HG02623 (cell line): ENCODE data around the gene PRSS36.
"Not testable (repeated sequence)": the region's sequence is repeated elsewhere in the genome, so short reads cannot be mapped to it uniquely, and the experiment has no call there.

Source experiments
- ATAC-seq: cut with Tn5 transposase; IDR thresholded peaks from one replicate; pipeline ENCODE4 v1.9.1; 2021; ENCODE audit warnings: moderate library complexity; ENCODE audit not compliant: unreplicated experiment

Gene PRSS36

DNA sequence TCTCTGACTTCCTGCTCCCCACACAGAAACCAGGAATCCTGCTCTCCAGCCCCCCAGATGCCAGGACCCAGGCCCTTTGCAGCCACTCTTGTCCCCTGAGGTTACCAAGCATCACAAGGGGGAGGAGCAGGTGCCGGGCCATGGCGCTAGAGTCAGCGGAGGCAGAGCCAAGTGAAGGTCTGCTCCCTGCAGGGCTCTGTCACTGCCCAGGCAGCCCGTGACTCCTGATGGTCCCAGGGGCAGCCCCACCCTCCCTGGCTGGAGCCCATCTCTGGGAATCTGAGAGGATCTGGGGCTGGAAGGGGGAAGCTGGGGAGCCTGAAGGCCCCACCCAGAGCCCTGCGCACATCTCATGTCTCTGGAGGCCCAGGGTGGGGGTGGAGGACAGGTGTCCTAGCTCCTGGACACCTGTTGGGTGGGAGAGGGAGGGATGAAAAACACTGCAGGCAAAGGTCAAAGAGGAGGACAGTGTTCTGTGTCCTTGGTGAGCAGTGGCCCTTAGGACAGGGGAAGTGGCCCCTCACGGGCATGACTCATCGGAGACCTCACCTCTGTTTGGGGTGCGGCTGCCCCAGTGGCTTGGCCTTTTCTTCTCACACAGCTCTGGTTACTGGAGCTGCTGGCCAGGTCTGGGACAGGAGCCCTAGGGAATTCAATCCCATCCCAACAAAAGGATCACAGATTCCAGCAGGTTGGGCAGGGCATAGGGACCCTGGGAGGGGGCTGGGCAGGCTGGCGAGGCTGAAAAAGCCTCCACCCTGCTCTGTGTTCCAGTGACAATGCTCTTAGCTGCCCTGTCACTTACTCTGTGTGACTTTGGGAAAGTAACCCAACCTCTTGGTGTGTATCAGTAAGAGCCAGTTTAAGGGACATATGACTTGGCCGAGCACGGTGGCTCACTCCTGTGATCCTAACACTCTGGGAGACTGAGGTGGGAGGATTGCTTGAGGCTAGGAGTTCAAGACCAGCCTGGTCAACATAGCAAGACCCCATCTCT lies at the start of gene PRSS36:
PRSS36 (minus strand) TSS at position 173 of the 997 bp plus-strand sequence; CDS start at position 142, 31 bp downstream.
- ATAC-seq = no peak

DNA sequence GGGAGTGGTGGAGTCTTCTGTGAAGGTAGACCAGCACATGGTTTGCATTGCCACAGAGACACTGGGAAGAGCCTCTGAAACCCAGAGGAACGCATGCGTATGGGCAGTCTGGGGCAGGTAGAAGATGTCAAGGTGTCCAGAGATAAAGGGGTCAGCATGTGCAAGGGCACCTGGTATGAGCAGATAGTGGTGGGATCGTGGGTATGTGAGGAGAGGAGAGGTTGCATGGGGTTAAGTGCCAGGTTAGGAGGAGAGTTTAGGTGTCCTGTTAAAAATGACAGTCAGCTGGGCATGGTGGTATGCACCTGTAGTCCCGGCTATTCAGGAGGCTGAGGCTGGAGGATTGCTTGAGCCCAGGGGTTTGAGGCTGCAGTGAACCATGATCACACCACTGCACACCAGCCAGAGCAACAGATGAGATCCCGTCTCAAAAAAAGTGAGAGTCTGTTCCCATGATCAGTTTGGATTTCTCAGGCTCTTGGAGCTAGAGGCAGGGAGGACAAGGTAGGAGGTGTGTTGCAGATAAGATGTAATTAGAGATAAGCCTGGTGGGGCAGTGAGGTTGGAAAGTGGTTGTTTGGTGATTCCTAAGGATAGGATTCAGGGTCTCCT lies 49.7 kb upstream of the PRSS36 start:
- ATAC-seq = no peak

DNA sequence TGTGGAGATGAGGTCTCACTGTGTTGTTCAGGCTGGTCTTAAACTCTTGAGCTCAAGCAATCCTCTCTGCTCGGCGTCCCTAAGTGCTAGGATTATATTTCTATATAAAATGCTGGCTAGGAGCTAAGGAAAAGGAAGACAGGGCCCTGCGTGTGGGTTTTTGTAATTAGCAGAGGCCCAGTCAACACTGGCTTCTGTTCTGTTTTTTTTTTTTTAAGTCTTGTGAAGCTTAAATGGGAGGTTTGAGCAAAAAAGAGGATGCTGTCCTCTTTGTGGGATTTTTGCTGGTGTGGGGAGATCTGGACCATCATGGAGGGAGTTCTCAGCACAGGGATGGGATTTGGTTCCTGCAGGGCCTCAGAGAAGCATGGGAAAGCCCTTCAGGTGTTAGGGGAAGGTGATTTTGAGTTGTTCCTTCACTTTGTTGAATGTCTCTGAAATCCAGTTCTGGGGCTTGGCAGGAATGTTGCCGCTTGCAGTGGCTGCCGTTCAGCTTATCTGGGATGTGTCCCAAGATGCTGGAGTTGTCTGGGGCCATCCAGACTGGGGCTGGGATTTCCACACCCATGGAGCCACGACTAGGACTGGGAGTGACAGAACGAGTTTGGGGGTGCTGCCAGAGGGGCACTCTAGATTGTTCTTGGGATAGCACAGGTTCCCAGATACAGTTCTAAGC lies 48.5 kb upstream of the PRSS36 start:
- no peak for ATAC-seq

DNA sequence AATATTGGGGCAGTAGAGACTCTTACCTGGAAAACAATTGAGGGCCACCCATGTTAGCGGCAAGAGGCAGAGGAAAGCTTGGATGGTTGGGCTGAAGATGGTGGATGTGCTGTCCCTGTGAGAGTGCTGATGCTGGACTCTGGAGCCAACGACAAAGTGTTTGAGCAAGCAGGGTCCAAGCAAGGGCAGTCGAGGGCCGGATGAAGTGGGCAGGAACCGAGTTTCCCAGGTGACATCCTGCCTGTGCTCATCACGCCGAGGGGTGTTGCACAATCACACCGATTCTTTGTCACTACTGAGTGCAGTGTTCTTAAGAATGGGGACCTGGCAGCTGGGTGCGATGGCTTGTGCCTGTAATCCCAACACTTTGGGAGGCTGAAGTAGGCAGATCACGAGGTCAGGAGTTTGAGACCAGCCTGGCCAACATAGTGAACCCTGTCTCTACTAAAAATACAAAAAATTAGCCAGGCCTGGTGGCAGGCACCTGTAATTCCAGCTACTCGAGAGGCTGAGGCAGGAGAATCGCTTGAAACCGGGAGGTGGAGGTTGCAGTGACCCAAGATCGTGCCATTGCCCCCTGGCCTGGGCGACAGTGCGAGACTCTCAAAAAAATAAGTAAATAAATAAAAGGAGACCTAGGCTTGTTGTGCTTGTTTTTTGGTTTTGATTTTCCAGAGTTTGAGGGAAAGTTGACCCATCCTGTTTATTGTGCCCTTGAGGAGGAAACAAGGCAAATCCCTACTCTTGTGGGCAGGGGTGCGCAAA lies 46.6 kb upstream of the PRSS36 start:
- ATAC-seq = no peak

DNA sequence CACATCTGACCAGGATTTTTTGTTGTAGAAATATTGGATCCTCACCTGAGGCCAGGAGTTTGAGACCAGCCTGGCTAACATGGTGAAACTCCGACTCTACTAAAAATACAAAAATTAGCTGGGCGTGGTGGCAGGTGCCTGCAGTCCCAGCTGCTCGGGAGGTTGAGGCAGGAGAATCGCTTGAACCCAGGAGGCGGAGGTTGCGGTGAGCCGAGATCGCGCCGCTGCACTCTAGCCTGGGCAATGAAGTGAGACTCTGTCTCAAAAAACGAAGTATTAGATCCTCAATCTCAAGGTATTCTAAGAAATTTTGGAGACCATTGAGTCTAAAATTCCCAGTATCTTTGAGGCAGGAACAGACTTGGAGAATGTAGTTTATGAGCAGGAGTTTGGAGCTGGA lies 46.0 kb upstream of the PRSS36 start:
- not testable (repeated sequence) for ATAC-seq

DNA sequence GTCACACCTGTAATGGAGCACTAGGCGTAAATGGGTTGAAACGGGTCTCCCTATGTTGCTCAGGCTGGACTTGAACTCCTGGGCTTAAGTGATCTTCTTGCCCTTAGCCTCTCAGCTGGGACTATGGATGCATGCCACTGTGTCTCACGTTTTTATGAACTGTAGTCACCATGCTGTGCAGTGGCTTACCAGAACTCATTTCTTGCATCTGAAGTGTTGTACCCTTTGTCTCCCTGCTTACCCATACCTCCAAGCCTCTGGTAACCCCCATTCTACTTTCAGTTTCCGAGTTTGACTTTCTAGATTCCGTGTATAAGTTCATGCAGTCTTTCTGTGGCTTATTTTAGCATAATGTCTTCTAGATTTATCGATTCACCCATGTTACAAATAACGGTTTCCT lies 45.0 kb upstream of the PRSS36 start:
- ATAC-seq = peak; percentile 41

DNA sequence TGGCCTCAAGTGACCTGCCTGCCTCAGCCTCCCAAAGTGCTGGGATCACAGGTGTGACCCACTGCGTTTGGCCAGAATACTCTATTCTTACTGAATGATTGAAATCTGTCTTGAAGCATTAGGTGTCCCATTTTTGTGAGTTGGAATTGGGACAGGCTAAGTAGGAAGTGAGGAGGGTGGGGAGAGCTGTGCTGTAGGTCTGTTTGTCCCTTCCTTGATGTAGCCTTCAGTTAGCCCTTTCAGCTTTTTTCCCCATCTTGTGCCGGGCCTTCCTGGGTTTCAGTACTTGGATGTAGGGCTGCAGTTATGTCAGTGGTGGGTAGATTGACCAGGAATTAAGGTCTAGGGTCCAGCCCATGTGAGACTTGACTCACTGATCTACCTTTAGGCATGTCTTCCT lies 44.0 kb upstream of the PRSS36 start:
- no peak for ATAC-seq

DNA sequence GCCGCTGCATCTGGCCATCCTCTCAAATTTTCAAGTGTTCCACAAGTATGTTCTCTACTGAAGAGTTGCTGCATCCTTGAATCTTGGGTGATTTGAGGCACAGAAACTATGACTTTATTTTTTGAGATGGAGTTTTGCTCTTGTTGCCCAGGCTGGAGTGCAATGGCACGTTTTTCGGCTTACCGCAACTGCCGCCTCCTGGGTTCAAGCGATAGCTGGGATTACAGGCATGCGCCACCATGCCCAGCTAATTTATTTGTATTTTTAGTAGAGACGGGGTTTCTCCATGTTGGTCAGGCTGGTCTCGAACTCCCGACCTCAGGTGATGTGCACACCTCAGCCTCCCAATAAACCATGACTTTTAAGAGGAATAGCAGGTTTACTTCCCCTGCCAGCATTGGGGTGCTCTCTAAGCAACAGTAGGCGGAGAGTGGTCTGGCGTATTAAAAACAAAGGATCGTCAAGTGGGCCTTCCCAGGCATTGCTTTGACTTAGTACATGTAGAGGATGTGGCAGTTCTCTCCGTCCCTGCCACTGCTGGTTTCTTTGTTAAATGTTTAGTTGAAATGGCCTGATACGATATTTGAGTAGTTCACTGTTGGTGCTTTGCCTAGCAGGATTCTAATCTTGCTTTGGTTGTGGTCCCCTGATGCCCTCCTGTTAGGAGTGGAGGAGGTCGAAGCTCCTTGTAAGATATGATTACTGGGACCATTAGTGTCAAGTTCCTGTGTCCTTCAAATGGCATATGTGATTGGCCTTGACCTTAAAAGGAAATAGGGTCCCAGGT lies 43.2 kb upstream of the PRSS36 start:
- ATAC-seq = no peak

DNA sequence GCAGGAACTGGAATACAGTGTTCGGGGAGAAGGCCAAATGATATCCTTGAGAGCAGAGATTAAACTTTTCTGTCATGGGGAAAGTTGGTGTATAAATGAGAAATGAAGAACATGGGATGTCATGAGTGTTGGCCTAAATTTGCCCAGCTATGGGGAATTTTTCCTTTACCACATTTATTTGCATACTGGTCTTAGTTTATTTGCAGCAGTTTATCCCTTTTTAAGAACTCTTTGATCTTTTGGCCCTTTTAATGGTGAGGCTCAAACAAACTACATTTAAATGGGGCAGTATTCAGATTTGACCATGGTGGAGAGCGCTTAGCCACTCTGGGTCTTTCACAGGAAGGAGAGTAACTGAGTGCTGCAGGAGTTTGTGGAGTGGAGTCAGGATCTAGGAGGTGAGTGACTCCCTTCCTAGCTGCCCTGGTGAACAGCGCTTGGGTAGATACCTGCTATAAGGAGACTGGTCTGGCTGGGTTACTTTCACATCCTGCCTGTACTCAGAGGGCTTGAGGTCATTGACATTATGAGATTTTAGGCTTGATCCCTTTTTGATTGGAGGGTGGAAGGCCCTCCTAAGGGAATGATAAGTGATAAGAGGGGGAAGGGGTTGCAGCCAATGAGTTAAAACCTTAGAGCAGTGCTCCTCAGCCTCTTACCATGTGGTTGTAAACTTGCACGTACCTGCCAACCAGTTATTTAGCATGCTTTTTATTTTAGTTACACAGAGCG lies 42.0 kb upstream of the PRSS36 start:
- ATAC-seq = no peak

DNA sequence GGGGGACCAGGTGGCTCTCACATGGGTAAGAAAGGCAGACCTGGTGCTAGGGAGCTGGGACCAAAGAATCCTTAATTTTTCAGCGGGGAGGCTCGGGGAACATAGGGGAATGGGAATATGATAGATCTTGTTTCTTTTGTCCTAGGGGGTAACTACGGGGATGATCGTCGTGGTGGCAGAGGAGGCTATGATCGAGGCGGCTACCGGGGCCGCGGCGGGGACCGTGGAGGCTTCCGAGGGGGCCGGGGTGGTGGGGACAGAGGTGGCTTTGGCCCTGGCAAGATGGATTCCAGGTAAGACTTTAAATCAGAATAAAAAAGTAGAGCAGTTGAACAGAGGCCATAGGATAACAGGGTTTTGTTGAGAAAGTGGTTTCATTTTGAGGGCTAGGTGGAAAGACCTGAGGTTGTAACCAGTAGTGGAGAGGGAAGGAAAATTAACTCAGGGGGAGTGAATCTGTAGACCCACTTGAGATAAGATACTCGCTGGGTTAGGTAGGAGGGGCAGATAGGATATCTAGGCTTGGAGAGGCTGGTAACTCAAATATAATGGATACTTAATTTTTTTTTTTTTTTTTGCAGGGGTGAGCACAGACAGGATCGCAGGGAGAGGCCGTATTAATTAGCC lies 41.1 kb upstream of the PRSS36 start:
- no peak for ATAC-seq

DNA sequence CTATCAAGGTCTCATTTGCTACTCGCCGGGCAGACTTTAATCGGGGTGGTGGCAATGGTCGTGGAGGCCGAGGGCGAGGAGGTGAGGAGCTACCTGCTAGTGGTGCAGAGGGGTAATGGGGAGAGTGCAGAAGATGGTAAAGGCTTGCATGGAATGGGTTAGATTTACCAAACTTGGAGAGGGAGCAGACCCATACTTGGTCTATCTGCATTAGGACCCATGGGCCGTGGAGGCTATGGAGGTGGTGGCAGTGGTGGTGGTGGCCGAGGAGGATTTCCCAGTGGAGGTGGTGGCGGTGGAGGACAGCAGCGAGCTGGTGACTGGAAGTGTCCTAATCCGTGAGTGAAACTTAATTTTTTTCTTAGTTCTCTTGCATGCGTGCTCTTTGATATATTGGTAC lies 40.2 kb upstream of the PRSS36 start:
- ATAC-seq = no peak

DNA sequence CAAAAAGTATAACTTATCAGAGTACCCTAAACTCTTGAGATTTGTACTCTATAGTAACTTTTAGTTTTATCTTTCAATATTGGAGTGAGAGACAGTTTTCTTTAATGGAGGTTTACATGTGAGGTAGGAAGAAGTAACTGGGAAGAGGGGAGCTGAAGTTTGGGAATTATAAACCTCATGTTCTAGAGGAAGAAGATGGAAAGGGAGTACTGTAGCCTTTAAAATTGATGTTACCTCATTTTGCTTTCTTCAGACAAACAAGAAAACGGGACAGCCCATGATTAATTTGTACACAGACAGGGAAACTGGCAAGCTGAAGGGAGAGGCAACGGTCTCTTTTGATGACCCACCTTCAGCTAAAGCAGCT lies 39.5 kb upstream of the PRSS36 start:
- no peak for ATAC-seq

DNA sequence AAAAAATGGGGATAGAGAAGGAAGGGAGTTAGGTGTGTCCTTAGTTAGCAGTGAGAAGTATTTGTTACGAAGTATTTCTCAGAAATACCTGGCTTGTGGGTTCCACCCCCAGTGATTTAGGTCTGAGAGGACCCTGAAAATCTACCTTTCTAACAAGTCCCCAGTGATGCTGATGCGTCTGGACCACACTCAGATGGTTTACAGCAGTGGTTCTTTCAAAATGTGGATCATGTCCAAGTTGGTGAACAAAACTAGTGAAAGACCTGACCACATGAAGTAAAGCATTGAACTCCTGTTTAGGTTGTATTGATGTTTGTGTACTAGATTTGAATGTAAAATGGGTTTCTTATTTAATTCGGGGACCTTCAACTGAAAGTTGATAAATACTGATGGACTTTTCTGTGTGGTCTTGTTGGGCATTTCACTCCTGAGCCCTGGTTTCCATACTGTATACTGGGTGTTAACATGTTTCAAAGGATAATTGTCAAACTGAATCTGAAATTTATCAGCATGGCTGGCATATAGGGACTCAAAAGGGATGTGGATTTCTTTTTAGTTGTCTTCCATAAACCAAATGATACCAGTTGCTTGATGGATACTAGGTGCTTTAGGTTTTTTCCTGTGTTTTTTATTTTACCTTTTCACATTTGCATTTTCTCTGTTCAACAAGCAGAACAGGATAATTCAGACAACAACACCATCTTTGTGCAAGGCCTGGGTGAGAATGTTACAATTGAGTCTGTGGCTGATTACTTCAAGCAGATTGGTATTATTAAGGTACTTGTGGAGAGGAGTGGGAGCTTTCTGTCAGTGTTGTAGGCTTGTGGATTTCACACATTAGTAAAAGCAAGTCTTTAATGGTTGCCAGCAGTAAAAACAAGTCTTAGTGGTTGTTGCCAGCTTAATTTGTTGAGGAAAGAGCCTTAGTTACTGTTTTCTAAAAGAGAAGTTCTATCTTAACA lies 38.9 kb upstream of the PRSS36 start:
- ATAC-seq = no peak

DNA sequence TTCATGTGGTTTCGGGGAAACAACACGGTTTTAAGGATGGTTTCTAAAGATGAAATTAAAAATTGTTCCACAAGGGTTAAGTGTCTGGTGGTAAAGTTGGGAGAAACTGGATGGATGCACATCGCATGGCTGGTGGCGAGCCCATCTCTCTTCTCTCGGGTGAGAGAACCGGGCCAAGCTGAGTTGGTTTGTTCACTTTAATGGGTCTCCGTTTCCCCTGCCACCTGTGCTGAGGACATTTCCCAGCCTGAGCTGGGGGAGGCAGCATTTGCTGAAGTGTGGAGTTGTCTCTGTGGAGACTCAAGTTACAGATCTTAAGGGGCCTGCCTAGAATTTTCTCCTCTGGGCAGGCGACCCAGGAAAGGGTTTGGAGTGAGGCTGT lies 37.9 kb upstream of the PRSS36 start:
- no peak for ATAC-seq

DNA sequence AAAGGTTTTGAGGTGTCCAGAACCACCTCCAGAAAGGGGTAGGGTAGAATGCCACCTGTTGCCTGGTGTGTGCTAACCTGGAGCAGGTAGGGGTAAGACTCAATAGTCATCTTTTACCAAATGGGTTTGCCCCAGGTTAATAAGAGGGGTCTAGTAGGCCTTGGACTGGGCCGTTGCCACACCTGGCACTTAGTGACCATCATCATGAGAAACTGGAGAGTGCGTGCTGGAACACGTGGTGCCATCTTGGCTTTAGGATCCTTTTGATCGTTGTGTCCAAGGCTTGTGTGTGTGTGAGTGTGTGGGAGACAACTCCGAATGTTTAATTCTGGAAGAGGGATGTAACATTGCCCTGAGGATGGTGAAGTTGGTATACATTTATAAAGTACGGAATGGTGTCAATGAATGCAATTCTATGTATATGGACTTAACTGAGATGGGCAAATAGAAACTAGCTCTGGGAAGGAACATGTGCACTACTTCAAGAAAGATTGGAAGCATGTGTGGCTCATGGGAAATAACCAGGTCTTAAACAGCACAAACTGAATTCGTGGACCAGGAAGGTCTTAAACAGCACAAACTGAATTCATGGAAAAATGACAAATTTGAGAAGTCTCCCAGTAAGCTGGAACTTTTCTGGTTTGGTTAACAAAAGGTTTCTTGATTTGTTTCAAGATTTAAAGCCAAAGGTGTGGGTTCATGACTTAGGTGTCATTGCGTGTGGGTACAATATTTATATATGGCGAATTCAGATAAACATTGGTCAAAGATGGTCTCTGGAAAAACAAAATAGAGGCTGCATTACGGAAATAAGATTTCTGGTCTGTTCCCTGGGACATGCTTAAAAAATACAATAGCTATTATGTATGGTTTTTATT lies 37.3 kb upstream of the PRSS36 start:
- no peak for ATAC-seq

DNA sequence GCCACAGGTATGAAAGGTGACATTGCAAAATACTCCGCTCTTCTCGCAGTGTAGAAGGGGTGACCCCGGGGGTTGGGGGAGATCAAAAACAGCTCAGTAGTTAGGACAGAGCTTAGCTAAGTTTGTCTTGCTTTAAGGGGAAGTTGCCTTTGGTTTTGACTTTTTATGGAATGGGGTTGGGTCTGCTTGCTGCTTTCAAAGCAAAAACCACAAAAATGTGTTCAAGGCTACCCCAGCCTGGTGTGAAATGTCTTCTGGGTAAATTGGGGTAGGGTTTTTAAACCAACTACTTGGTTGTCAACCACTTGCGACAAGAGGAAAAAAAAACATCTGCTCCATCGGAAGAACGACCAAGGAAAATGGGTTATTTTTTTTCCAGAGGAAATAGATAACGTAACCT lies 36.3 kb upstream of the PRSS36 start:
- no peak for ATAC-seq

DNA sequence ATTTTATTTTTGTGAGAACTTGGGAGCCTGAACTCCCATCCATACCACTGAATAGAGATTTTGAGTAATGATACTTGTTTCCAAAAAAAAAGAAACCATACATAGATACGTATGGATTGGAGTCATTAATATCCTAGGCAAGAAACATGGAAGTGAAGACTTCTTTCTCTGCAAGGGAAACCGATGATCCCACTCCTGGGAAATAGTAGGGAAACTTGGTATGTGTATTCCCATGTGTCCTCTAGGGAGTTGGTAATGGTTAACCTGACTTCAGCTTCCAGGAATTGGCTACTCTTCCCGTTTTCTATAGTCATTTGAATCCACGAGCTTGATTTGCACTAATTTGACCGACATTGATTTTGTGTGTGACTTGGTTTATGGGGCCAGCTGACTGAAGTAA lies 35.5 kb upstream of the PRSS36 start:
- ATAC-seq = no peak
